Body of pancreas (tissue), 4 donors: Measurements from ENCODE around the gene KIAA1191. TPM values are rescaled to one million over a fixed set of nuclear protein-coding genes. Genes with fewer than 3 reads are reported as not detected.

ENCODE experiments used
- ATAC-seq: fragments of 150-250 bp; one replicate; pipeline ENCODE4 v1.9.1; 2016
- DNase-seq, 4 donors: peaks; one replicate each; pipeline ENCODE4 v3.0.0-alpha.2; 2019
- H3K27ac ChIP-seq, 4 donors: fragments of 200-600 bp; sonication (generic); 1 replicate in 3 of 4; 2 replicates in 1 of 4; pipeline versions ENCODE4 v1.5.1 to v1.6.1; 2016 to 2019; ENCODE audit warnings: mild to moderate bottlenecking in 1 of 4, mixed read lengths in 1 of 4, moderate library complexity in 1 of 4
- H3K27me3 ChIP-seq, 2 donors: fragments of 200-600 bp; sonication (generic); one replicate each; pipeline ENCODE4 v1.6.0; 2016; ENCODE audit warnings: mild to moderate bottlenecking in 1 of 2
- H3K36me3 ChIP-seq, 2 donors: fragments of 200-600 bp; sonication (generic); replicated peaks in 1 of 2; 2 replicates each; pipeline ENCODE4 v1.5.1; 2016; ENCODE audit warnings: low read depth in 2 of 2; ENCODE audit not compliant: insufficient read depth in 1 of 2
- H3K4me1 ChIP-seq: fragments of 200-600 bp; sonication (generic); one replicate; pipeline ENCODE4 v1.6.0; 2016
- H3K4me3 ChIP-seq, 2 donors: fragments of 200-600 bp; sonication (generic); 1 replicate in 1 of 2; 2 replicates in 1 of 2; pipeline ENCODE4 v1.5.1; 2016 to 2019
- H3K9me3 ChIP-seq, 3 donors: fragments of 200-600 bp; sonication (generic); 1 replicate in 2 of 3; 2 replicates in 1 of 3; pipeline ENCODE4 v1.5.1; 2016
- CTCF ChIP-seq, 7 experiments: fragments of 450-650 bp in 4 of 7; fragments of 200-600 bp in 3 of 7; sonication (generic) in 3 of 7; IDR thresholded peaks; one replicate each; pipeline ENCODE4 v1.5.1; 2016 to 2019; ENCODE audit warnings: antibody characterized with exemption in 7 of 7
- POLR2A ChIP-seq, 3 donors: fragments of 450-650 bp; IDR thresholded peaks; one replicate each; pipeline ENCODE4 v1.6.1; 2016; ENCODE audit warnings: antibody characterized with exemption in 3 of 3, mild to moderate bottlenecking in 2 of 3
- WGBS, 2 donors: methylation state at CpG; one replicate each; pipeline ENCODE4 v1.1.5; 2017; 5-methylcytosine and 5-hydroxymethylcytosine counted together
- intact Hi-C: fragments of 100-400 bp; cut with DNase I; formaldehyde crosslinking; loops from one replicate; pipeline ENCODE4 v1.15.1; 2023
- total RNA-seq, 2 donors: library from RNA; depleted of rRNA; stranded (reverse); fragments of >200 nt; gene quantifications; one replicate each; pipeline ENCODE4 v1.1.0, GENCODE V29; 2016

Gene KIAA1191
- total RNA-seq, 2 donors from 2014 or later = 56.0 to 110 TPM

- no peaks in the 10 kb centered on the region for H3K27me3 ChIP-seq
- H3K4me3 ChIP-seq = no peak overlapping the region
- 84 to 92% methylated on average over 4 to 6 of the region's 6 CpGs for WGBS, 2 donors
- H3K4me1 ChIP-seq = no peaks in the 10 kb centered on the region
- no peak for ATAC-seq
- intact Hi-C loops = no loop called here
- H3K36me3 ChIP-seq = peaks cover 0 to 5% of the 10 kb centered on the region in 2 donors
- no peaks in the 10 kb centered on the region for H3K9me3 ChIP-seq
- no peak for TF ChIP-seq CTCF (IDR thresholded peaks at IDR 0.05)
- no peak for TF ChIP-seq POLR2A (IDR thresholded peaks at IDR 0.05)
- no peak overlapping the region for H3K27ac ChIP-seq
- DNase-seq = no peak
Measured at GRCh38 chr5:176407456-176408251, 46.1 kb upstream of the KIAA1191 start.

DNA sequence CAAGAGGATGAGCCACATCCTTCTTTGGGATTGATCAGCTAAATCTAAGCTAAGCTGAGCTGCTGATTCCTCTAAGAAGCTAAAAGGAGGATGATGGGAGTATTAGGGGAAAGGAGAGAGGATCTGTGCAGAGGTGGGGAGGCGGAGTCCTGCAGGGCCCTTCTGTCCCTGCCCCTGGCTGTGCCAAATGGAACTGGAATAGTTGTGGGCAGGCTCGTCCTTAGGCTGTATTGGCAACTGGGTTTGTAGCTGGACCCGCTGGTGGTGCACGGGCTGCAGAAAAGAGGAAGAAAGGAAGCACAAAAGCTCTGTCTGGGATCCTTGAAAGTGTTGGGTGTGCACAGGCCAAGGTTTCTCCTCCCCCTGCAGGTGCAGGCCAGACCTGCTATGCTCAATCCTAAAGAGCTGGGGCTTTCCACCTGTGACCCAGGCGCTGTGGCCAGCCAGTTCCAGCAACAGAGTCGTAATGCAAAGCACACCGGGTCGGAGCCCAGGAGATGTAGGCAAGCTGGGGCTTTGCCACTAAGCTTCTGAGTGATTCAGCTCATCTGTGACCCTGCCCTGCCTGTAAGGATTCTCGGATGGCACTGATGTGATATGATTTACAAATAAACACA, 45.0 kb upstream of the KIAA1191 start:
- no peaks in the 10 kb centered on the region for H3K4me1 ChIP-seq
- 88 to 91% methylated on average over 4 to 9 of the region's 9 CpGs for WGBS, 2 donors
- ATAC-seq = no peak

DNA sequence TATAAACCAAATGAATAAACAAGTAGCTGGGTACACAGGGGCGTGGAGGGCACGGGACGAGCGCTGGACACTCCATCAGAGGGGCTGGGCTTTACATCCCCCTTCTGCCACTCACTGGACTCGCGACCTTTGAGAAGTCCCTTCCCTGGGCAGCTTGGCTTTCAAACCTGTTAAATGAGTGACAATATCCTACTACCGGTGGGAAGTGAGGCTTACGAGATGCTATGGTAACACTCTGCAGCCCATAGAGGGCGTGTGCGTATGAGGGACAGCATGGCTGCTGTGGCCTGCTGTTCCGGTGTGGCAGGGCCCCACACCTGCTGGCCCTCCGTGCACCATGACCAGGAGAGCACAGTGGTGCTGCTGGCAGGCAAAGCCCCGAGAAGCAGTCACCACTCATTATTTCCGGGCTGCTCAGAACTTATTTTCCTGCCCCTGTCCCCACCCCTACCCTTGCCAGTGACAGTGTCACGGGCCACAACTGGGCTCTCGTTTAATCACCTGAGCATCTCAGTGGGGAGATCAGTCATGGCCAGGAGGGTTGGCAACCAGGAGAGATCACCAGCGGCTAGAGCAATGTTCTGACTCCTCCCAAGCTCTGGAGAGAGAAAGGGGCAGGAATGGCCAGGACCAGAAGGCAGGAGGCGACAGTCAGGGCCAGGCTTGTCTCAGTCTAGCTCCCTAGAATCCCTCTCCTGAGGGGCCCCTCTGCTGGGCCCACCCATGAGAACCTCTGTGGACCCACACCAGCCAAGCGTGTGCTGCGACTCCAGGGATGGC, 44.3 kb upstream of the KIAA1191 start:
- ATAC-seq (no peak), DNase-seq (no peak)
- intact Hi-C loops = no loop called here
- Histone ChIP-seq H3K4me3 (no peak overlapping the region), H3K36me3 (peaks cover 0 to 5% of the 10 kb centered on the region in 2 donors), H3K27me3 (no peaks in the 10 kb centered on the region), H3K4me1 (no peaks in the 10 kb centered on the region), H3K9me3 (no peaks in the 10 kb centered on the region), H3K27ac (no peak overlapping the region)
- WGBS, 2 donors = 84 to 94% methylated on average over 13 to 20 of the region's 20 CpGs
- TF ChIP-seq CTCF (IDR thresholded peaks at IDR 0.05) (no peak), POLR2A (IDR thresholded peaks at IDR 0.05) (no peak)

More for the DNA sequence above, 45.0 kb upstream of the KIAA1191 start:
- Histone ChIP-seq H3K27ac (no peak overlapping the region), H3K9me3 (no peaks in the 10 kb centered on the region), H3K27me3 (no peaks in the 10 kb centered on the region), H3K36me3 (peaks cover 0 to 5% of the 10 kb centered on the region in 2 donors), H3K4me3 (no peak overlapping the region)
- TF ChIP-seq CTCF (IDR thresholded peaks at IDR 0.05) = no peak
- TF ChIP-seq POLR2A (IDR thresholded peaks at IDR 0.05) = no peak
- no peak for DNase-seq
- intact Hi-C loops = no loop called here

GRCh38 chr5:176401281-176402205, 40.0 kb upstream of the KIAA1191 start:
- DNase-seq = no peak
- Histone ChIP-seq H3K27ac (no peak overlapping the region), H3K27me3 (no peaks in the 10 kb centered on the region), H3K36me3 (no peaks in the 10 kb centered on the region), H3K9me3 (no peaks in the 10 kb centered on the region), H3K4me3 (no peak overlapping the region), H3K4me1 (no peaks in the 10 kb centered on the region)
- intact Hi-C loops = no loop called here
- ATAC-seq = no peak
- WGBS, 2 donors = 86 to 88% methylated on average over 22 of the region's 22 CpGs
- TF ChIP-seq POLR2A (IDR thresholded peaks at IDR 0.05) (no peak), CTCF (IDR thresholded peaks at IDR 0.05) (no peak)
